Measurements from ENCODE around the gene RORB. TPM values are rescaled to one million over a fixed set of nuclear protein-coding genes. Genes with fewer than 3 reads are reported as not detected.

Gene RORB
- total RNA-seq, 1 donor from 2014 or later: not detected

DNA sequence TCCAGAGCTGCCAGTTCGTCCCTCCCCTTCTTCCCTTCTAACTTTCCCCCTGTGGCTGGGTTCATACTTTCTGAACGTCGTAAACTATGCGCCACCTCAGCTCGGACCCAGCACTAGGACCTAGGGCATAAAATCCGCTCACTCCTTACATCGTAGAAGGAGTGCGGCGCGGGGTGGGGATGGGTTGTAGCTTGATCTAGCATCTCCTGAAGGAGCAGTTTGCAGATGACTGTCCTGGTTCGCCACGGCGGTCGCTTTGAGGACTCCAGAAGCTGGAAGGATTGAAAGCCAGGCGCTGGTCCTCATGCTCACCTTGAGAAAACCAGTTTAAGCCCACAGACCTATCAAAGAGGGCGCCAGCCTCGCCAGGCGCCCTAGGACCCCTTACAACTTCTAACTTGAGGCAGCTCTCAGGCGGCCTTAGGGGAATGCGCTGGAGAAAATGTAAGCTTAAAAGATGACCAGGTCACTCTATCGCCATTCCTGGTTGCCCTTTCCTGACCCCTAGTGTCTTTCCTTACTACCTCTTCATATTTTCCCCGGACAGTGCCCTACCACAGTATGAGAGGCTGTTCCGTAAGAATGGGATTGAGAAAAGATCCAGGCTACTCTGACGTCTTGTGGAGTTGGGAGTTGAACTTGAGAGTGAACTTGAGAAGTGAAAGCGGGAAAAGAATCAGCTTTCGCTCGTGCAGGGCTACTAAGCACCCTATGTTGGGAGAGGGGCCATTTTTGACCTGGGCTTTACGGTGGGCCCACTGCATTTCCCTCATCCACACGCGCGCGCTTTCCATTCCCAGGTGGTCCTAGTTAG is 2.8 kb downstream of the RORB start:
- peaks cover 22% of the 10 kb centered on the region for H3K4me1 Mint-ChIP-seq (ENCODE audit: low read depth)
- H3K4me3 Mint-ChIP-seq (ENCODE audit: low read depth): peak overlapping the region; percentile 35
- no peak for DNase-seq (ENCODE audit: low spot score, unreplicated experiment)
- peaks cover 77% of the 10 kb centered on the region for H3K27me3 Mint-ChIP-seq
- H3K9me3 Mint-ChIP-seq (ENCODE audit: low read depth): no peaks in the 10 kb centered on the region
- H3K27ac Mint-ChIP-seq: no peak overlapping the region
- H3K36me3 Mint-ChIP-seq (ENCODE audit: insufficient read depth): no peaks in the 10 kb centered on the region
- TF ChIP-seq, protein P1, sequence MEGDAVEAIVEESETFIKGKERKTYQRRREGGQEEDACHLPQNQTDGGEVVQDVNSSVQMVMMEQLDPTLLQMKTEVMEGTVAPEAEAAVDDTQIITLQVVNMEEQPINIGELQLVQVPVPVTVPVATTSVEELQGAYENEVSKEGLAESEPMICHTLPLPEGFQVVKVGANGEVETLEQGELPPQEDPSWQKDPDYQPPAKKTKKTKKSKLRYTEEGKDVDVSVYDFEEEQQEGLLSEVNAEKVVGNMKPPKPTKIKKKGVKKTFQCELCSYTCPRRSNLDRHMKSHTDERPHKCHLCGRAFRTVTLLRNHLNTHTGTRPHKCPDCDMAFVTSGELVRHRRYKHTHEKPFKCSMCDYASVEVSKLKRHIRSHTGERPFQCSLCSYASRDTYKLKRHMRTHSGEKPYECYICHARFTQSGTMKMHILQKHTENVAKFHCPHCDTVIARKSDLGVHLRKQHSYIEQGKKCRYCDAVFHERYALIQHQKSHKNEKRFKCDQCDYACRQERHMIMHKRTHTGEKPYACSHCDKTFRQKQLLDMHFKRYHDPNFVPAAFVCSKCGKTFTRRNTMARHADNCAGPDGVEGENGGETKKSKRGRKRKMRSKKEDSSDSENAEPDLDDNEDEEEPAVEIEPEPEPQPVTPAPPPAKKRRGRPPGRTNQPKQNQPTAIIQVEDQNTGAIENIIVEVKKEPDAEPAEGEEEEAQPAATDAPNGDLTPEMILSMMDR (IDR thresholded peaks at IDR 0.05; ENCODE audit: unreplicated experiment): no peak

DNA sequence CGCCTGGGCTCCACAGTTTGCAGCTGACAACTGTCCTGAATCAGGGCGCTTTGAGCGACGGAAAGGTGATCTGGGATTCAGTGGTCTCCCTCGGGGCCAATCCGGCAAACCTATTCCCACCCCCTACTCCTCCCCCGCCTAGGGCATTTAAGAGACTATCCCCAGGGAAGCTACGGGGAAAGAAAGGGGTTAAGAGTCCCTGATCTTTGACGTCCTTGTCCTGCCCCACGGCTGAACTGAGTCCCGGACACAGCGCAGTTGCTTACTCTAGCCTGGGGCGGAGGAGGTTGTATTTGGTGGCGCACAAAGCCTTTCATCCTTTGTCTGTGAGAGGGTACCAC is 3.4 kb downstream of the RORB start:
- H3K27me3 Mint-ChIP-seq: peaks cover 75% of the 10 kb centered on the region
- no peak overlapping the region for H3K4me3 Mint-ChIP-seq (ENCODE audit: low read depth)
- H3K4me1 Mint-ChIP-seq (ENCODE audit: low read depth): peaks cover 22% of the 10 kb centered on the region
- H3K9me3 Mint-ChIP-seq (ENCODE audit: low read depth): no peaks in the 10 kb centered on the region
- no peaks in the 10 kb centered on the region for H3K36me3 Mint-ChIP-seq (ENCODE audit: insufficient read depth)
- TF ChIP-seq, protein P1 (IDR thresholded peaks at IDR 0.05; ENCODE audit: unreplicated experiment): no peak
- H3K27ac Mint-ChIP-seq: no peak overlapping the region
- DNase-seq (ENCODE audit: low spot score, unreplicated experiment): no peak

DNA sequence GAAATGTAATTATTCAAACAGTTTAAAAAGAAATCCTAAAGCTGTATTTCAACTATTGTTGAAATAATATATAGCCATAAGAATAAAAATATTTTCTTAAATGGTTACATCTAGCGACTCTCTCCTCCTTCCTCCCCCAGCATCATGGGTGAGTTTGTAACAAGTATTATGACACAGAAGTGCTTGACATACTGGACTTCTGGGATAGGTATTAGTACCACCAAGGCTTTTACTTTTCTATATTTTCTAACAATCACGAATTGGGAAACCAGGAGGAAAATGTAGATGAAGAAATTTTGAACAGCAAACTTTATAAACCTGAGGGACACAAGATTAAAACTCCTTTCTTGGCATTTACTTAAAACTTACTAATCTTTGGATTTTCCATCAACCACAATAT is 4.4 kb downstream of the RORB start:
- Mint-ChIP-seq H3K9me3 (ENCODE audit: low read depth) (no peaks in the 10 kb centered on the region), H3K27ac (no peak overlapping the region), H3K36me3 (ENCODE audit: insufficient read depth) (no peaks in the 10 kb centered on the region), H3K4me3 (ENCODE audit: low read depth) (no peak overlapping the region), H3K4me1 (ENCODE audit: low read depth) (peaks cover 22% of the 10 kb centered on the region), H3K27me3 (peaks cover 70% of the 10 kb centered on the region)
- TF ChIP-seq, protein P1 (IDR thresholded peaks at IDR 0.05; ENCODE audit: unreplicated experiment): no peak
- no peak for DNase-seq (ENCODE audit: low spot score, unreplicated experiment)

DNA sequence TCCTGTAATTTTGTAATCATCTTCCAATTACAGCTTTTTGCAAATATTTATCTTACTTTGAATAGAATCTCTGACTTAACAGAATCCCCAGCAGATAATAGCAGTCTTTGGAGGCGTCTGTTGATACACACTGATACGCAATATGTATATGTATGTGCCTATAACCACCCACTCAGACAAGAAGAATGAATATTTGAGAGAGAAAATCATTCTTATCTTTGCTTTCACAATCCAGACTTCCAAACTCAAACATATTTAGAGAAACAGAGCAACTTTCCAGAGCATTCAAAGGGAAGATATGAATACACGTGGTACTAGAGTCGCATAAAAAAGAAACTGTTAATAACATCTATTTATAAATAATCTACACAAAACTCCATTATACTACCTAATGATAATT is 6.1 kb downstream of the RORB start:
- Mint-ChIP-seq H3K36me3 (ENCODE audit: insufficient read depth) (no peaks in the 10 kb centered on the region), H3K4me3 (ENCODE audit: low read depth) (no peak overlapping the region), H3K4me1 (ENCODE audit: low read depth) (peaks cover 12% of the 10 kb centered on the region), H3K27me3 (peaks cover 58% of the 10 kb centered on the region), H3K27ac (no peak overlapping the region), H3K9me3 (ENCODE audit: low read depth) (no peaks in the 10 kb centered on the region)
- no peak for DNase-seq (ENCODE audit: low spot score, unreplicated experiment)
- TF ChIP-seq, protein P1 (IDR thresholded peaks at IDR 0.05; ENCODE audit: unreplicated experiment): no peak

DNA sequence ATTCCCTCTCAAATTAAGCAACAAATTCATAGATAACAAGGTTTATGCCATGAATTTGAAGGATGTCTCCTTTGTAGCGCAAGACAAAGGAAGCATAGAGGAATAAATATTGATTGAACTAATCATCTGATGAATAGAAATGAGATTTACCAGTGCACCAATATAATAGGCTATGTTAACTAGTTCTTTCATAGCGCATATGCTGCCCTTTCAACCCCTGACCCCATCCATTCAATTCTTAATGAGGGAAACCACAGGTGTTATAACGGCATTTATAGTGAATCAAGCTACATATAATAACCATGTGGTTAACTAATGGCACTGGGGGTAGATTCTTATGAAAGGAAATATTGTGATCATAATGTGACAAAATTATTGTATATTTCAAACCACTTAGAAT is 6.5 kb downstream of the RORB start:
- DNase-seq (ENCODE audit: low spot score, unreplicated experiment): no peak
- Mint-ChIP-seq H3K4me3 (ENCODE audit: low read depth) (no peak overlapping the region), H3K27me3 (peaks cover 54% of the 10 kb centered on the region), H3K27ac (no peak overlapping the region), H3K36me3 (ENCODE audit: insufficient read depth) (no peaks in the 10 kb centered on the region), H3K9me3 (ENCODE audit: low read depth) (no peaks in the 10 kb centered on the region), H3K4me1 (ENCODE audit: low read depth) (peaks cover 11% of the 10 kb centered on the region)
- TF ChIP-seq, protein P1 (IDR thresholded peaks at IDR 0.05; ENCODE audit: unreplicated experiment): no peak

Measured in progenitor cell of endocrine pancreas (in vitro differentiated cells).